Common myeloid progenitor, CD34-positive (primary cell): Measurements from ENCODE around the gene RAP1GAP2.
"Not testable (repeated sequence)": the region's sequence is repeated elsewhere in the genome, so short reads cannot be mapped to it uniquely, and the experiment has no call there.

Source experiments
- CTCF ChIA-PET: fragments of 350-600 bp; sonication (Branson Sonifier 250); formaldehyde crosslinking; loops from one replicate; lab custom pipeline; 2021; ENCODE audit warnings: antibody characterized with exemption; lab: Charles Lee
- POLR2A ChIA-PET: fragments of 350-600 bp; sonication (Branson Sonifier 250); formaldehyde crosslinking; loops from one replicate; lab custom pipeline; 2021; ENCODE audit warnings: antibody characterized with exemption; lab: Charles Lee
- DNase-seq, 3 donors: peaks; one replicate each; pipeline versions ENCODE4 v3.0.0 to v3.0.0-alpha.2; 2013
- H3K27ac ChIP-seq, 2 experiments: 1 replicate in 1 of 2; 2 replicates in 1 of 2; pipeline ENCODE4 v1.7.0; 2013; ENCODE audit warnings: inconsistent platforms in 2 of 2, low read length in 2 of 2, mild to moderate bottlenecking in 2 of 2, low read depth in 1 of 2, moderate library complexity in 1 of 2; ENCODE audit not compliant: severe bottlenecking in 2 of 2, insufficient read depth in 1 of 2, poor library complexity in 1 of 2
- H3K27me3 ChIP-seq, 5 experiments: replicated peaks in 2 of 5; 1 replicate in 3 of 5; 2 replicates in 2 of 5; pipeline versions ENCODE4 v1.6.1 to v1.7.0; 2013; ENCODE audit warnings: low read length in 4 of 5, mild to moderate bottlenecking in 2 of 5, moderate library complexity in 2 of 5, inconsistent platforms in 1 of 5; ENCODE audit not compliant: insufficient read depth in 5 of 5, control insufficient read depth in 4 of 5
- H3K36me3 ChIP-seq, 4 experiments: 1 replicate in 2 of 4; 2 replicates in 2 of 4; pipeline versions ENCODE4 v1.6.1 to v1.7.0; 2013; ENCODE audit warnings: low read length in 3 of 4, control low read depth in 1 of 4, mild to moderate bottlenecking in 1 of 4; ENCODE audit not compliant: control insufficient read depth in 4 of 4, insufficient read depth in 4 of 4
- H3K4me1 ChIP-seq, 4 experiments: 1 replicate in 3 of 4; 2 replicates in 1 of 4; pipeline versions ENCODE4 v1.6.1 to v1.7.1; 2013; ENCODE audit warnings: low read length in 3 of 4, mild to moderate bottlenecking in 3 of 4, control low read depth in 1 of 4, inconsistent platforms in 1 of 4, moderate library complexity in 1 of 4; ENCODE audit not compliant: control insufficient read depth in 4 of 4, insufficient read depth in 4 of 4; ENCODE audit errors: control extremely low read depth in 1 of 4
- H3K4me3 ChIP-seq, 7 experiments: 1 replicate in 4 of 7; 2 replicates in 3 of 7; pipeline versions ENCODE4 v1.5.1 to v1.7.0; 2013; ENCODE audit warnings: mild to moderate bottlenecking in 7 of 7, low read length in 6 of 7, moderate library complexity in 6 of 7, inconsistent platforms in 2 of 7, low read depth in 2 of 7, control low read depth in 1 of 7; ENCODE audit not compliant: insufficient read depth in 4 of 7, control insufficient read depth in 1 of 7; ENCODE audit errors: extremely low read depth in 1 of 7
- H3K9me3 ChIP-seq, 5 experiments: 1 replicate in 4 of 5; 2 replicates in 1 of 5; pipeline versions ENCODE4 v1.6.1 to v1.7.1; 2013; ENCODE audit warnings: low read length in 4 of 5, mild to moderate bottlenecking in 2 of 5, inconsistent platforms in 1 of 5, low read depth in 1 of 5, moderate library complexity in 1 of 5; ENCODE audit not compliant: control insufficient read depth in 4 of 5, insufficient read depth in 2 of 5; ENCODE audit errors: control extremely low read depth in 1 of 5
- WGBS: methylation state at CpG from one replicate; pipeline ENCODE4 v1.1.5; 2013; ENCODE audit not compliant: insufficient coverage; 5-methylcytosine and 5-hydroxymethylcytosine counted together

Gene RAP1GAP2

DNA sequence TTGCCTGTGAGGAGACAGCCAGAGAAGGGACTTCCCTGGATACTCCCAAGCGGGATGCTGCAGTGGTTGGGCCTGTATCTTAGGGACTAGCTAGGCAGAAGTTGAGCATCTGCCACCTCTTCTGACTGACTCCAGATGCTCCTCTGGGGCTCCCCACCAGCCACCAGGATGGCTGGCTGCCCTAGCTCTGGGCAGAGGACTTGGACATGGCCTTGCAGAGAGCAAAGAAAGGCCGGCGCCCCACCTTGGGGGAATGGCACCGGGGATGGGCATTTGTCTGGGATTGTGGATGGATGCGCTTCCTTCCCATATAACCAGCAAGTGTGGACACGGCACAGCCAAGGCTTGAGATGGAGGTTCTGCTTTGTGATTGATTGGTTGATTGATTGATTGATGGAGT, 198.2 kb downstream of the RAP1GAP2 start:
- H3K27me3 ChIP-seq: no peaks in the 10 kb centered on the region
- no peak overlapping the region for H3K4me3 ChIP-seq
- ChIA-PET CTCF (interaction anchor here (0.8 to 1.0 kb wide), 2 partner anchors 14 to 18 kb away, joined by 3 read pairs; no protein-coding TSS in a partner anchor), POLR2A (no interaction called here)
- H3K36me3 ChIP-seq: peaks cover 9 to 57% (median 45%) of the 10 kb centered on the region in 4 experiments
- H3K9me3 ChIP-seq: no peaks in the 10 kb centered on the region
- WGBS: 100% methylated on average over 3 of the region's 6 CpGs
- H3K4me1 ChIP-seq: no peaks in the 10 kb centered on the region
- no peak overlapping the region for H3K27ac ChIP-seq
- no peak for DNase-seq

DNA sequence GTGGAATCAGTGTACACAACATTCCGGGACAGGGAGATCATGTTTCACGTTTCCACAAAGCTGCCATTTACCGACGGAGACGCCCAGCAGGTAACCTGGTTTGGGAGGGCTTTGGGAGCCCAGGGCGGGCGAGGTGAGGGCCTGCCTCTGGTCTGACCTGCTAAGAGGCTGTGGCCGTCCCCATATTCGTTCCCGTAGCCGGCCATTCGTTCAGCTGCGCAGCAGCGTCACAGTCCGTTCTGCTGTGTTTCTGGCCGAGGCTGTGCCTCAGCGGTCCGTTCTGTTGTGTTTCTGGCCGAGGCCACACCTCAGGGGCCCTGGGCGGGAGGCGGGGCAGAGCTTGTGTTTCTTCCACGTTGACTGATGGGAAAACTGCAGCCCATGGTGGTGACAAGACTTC, 199.1 kb downstream of the RAP1GAP2 start:
- POLR2A ChIA-PET: no interaction called here
- no peak overlapping the region for H3K27ac ChIP-seq
- no peak overlapping the region for H3K4me3 ChIP-seq
- H3K27me3 ChIP-seq: no peaks in the 10 kb centered on the region
- peaks cover 7 to 59% (median 47%) of the 10 kb centered on the region in 4 experiments for H3K36me3 ChIP-seq
- 96% methylated on average over 22 of the region's 22 CpGs for WGBS
- no peaks in the 10 kb centered on the region for H3K4me1 ChIP-seq
- CTCF ChIA-PET: interaction anchor here (1.0 kb wide), 1 partner anchor 17 kb away, joined by 3 read pairs; no protein-coding TSS in a partner anchor
- no peaks in the 10 kb centered on the region for H3K9me3 ChIP-seq
- no peak for DNase-seq

DNA sequence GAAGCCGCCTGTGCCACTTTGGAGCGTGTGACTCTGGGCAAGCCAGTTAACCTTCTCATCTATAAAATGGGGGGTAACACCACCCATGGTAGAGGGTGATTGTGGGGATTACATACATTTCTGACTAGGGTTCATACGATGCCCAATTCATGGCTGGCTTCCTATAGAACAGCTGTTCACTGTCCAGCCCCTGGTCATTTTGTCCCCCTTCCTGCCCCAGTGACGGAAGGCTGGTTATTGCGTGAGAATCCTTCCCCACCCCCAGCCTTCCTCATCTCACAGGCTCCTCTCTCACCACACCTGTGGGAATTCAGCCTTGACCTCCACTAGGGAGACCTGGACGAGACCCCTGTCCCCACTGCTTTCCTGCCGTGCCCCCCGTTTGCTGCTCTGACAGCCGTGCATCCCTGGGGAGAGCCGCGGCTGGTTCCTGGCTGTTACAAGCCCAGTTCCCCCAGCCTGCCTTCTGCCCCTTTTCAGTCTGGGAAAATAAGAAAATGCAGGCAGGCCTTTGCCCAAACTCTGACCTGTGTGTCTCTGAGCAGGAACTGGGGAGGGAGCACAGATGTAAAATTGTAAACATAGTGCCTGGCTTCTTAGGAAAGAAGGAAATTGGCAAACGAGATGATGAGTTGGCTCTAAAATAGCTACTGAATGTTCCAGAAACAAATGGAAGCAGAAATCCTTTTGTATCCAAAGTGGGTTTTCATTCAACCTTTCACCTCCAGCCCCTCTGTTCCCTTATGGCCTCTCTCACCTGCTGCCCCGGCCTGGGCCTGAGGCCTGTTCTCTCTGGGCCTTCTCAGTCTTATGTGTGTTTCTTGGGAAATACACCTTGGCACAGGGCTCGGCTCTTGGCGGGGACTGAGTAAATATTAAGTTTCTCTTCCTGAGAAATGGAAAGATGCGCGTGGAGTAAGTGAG, 199.9 kb downstream of the RAP1GAP2 start:
- Histone ChIP-seq H3K4me1 (no peaks in the 10 kb centered on the region), H3K9me3 (no peaks in the 10 kb centered on the region), H3K36me3 (peaks cover 7 to 56% (median 46%) of the 10 kb centered on the region in 4 experiments), H3K27ac (no peak overlapping the region), H3K4me3 (no peak overlapping the region), H3K27me3 (no peaks in the 10 kb centered on the region)
- CTCF ChIA-PET: no interaction called here
- POLR2A ChIA-PET: no interaction called here
- 99% methylated on average over 16 of the region's 17 CpGs for WGBS
- no peak for DNase-seq

DNA sequence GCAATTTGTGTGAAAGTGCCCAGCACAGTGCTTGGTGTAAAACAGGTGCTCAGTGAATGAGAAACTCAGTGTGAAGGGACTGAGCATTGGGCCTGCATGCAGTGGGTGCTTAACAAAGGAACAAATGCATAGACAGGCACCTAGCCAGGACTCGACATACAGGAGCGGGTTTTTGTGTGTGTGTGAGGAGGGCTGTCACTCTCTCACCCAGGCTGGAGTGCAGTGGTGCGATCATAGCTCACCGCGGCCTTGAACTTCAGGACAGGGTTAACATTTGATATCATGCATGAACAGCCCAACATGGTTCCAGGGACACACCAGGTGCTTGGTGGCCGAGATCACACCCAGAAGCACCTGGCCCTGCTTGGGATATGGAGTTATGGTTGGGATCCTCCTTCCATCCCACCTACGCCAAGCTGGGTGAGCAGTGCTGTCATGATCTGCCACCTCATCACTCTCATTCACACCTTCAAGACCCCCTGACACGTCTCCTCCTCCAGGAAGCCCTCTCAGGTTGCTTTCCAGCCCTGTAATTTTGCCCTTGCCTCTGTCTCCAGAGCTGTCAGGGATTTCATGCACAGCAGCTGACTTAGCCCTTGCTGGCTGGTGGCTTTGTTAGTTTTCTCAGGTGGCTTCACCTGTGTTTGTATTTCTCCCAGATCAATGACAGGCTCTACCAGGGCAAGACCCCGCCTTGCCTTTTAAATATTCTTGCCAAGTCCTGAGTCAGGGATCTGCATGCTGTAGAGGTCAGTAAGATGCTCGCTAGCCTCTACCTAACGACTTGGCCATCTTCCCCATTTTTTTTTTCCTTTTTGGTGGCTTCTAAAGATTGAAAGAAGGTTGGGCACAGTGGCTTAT, 200.8 kb downstream of the RAP1GAP2 start:
- H3K36me3 ChIP-seq: peaks cover 7 to 52% (median 44%) of the 10 kb centered on the region in 4 experiments
- WGBS: 98% methylated on average over 8 of the region's 11 CpGs
- H3K4me1 ChIP-seq: peaks cover under 1 to 6% (median 5%) of the 10 kb centered on the region in 4 experiments
- H3K27ac ChIP-seq: no peak overlapping the region
- no peak overlapping the region for H3K4me3 ChIP-seq
- ChIA-PET POLR2A (no interaction called here), CTCF (no interaction called here)
- H3K9me3 ChIP-seq: no peaks in the 10 kb centered on the region
- no peak for DNase-seq
- no peaks in the 10 kb centered on the region for H3K27me3 ChIP-seq

DNA sequence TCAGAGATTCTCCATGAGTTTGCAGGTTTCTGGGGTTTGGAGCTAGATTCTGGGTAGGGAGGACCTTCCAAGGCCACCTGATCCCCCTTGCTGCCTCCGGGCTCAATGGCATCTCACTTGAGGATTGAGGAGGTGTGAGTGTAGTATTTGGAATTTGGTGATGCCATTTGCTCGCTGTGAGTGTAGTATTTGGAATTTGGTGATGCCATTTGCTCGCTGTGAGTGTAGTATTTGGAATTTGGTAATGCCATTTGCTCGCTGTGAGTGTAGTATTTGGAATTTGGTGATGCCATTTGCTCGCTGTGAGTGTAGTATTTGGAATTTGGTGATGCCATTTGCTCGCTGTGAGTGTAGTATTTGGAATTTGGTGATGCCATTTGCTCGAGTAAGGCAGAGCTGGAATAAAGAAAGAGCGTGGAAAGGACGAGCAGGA, 202.2 kb downstream of the RAP1GAP2 start:
- CTCF ChIA-PET, POLR2A ChIA-PET: not testable (repeated sequence)
- H3K36me3 ChIP-seq: peaks cover 7 to 49% (median 39%) of the 10 kb centered on the region in 4 experiments

DNA sequence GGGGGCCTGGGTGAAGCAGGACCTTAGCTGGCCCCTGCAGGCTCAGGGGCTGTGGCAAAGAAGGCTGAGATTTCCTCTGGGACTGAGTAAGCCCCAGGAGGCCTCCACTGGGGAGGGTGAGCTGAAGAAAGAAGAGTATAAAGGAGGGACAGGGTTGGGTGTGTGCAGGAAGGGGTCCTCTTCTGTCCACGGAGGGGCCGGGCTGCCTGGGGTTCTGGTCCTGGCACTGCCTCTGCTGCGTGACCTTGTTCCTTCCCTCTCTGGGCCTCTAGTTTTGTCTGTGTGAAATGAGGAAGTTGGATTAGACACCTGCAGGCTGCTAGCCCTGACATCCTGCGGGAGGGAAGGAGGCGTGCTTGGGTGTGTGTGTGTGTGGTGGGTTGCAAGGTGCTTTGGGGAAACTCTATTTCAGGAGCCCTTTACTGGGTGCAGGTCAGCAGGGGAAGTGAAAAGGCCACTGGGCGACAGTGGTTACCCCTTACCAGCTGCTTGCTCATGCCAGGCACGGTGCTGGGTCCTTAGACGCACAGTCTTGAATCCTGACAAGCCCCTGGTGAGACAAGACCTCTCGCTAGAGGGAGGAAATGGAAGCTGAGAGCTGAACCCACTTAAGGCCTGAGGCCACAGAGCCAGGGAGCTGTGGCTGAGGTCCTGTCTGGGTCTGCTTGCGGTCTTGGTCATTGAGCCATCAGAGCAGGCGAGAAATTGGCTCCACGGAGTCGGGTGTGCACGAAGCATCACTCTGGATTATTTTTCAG, 206.5 kb downstream of the RAP1GAP2 start:
- Histone ChIP-seq H3K36me3 (peaks cover 7 to 38% (median 19%) of the 10 kb centered on the region in 4 experiments), H3K27ac (no peak overlapping the region), H3K9me3 (no peaks in the 10 kb centered on the region), H3K4me3 (peak overlapping the region in 5 of 7 experiments; percentile 5 to 51 (median 25)), H3K27me3 (no peaks in the 10 kb centered on the region), H3K4me1 (peaks cover 5 to 42% (median 39%) of the 10 kb centered on the region in 4 experiments)
- ChIA-PET POLR2A (no interaction called here), CTCF (interaction anchor here (0.9 to 2.1 kb wide), 7 partner anchors 16 to 212 kb away, joined by 3 to 7 read pairs (median 4); no protein-coding TSS in a partner anchor)
- DNase-seq: peak; percentile 80 to 95 (median 91)
- 5% methylated on average over 9 of the region's 14 CpGs for WGBS

More for the DNA sequence above, 202.2 kb downstream of the RAP1GAP2 start:
- DNase-seq, H3K4me3 ChIP-seq, H3K27me3 ChIP-seq, H3K9me3 ChIP-seq, H3K27ac ChIP-seq: not testable (repeated sequence)
- peaks cover 5 to 20% (median 17%) of the 10 kb centered on the region in 4 experiments for H3K4me1 ChIP-seq
- 100% methylated on average over 5 of the region's 9 CpGs for WGBS
